GM18861 (cell line): Measurements from ENCODE around the gene CCDC127.
"Not testable (repeated sequence)": the region's sequence is repeated elsewhere in the genome, so short reads cannot be mapped to it uniquely, and the experiment has no call there.

ENCODE experiments used
- ATAC-seq: cut with Tn5 transposase; IDR thresholded peaks from one replicate; pipeline ENCODE4 v1.9.1; 2021; ENCODE audit not compliant: unreplicated experiment

The CCDC127 gene

GRCh38 chr5:217494-218456 is at the start of gene CCDC127, which contains the start of gene SDHA:
TSS of gene CCDC127 (minus strand) at chr5:218153. CDS start at chr5:216849, 1,304 bp downstream.
TSS of gene SDHA (plus strand) at chr5:218320. CDS start at chr5:218356, 36 bp downstream.
- ATAC-seq = peak; percentile 56

- no peak for ATAC-seq
These were observed 49.8 kb upstream of the CCDC127 start for GRCh38 chr5:267716-268115.

- ATAC-seq = not testable (repeated sequence)
These were observed 48.5 kb upstream of the CCDC127 start for GRCh38 chr5:266311-267026.

- no peak for ATAC-seq
These were observed 46.4 kb upstream of the CCDC127 start for GRCh38 chr5:264338-264737.

- ATAC-seq = not testable (repeated sequence)
These were observed 45.5 kb upstream of the CCDC127 start for GRCh38 chr5:263275-263974.

- ATAC-seq = no peak
These were observed 39.2 kb upstream of the CCDC127 start for GRCh38 chr5:257148-257547.

GRCh38 chr5:256347-256746 is 38.4 kb upstream of the CCDC127 start:
- ATAC-seq = not testable (repeated sequence)

- ATAC-seq = not testable (repeated sequence)
These were observed 37.2 kb upstream of the CCDC127 start for GRCh38 chr5:255116-255515.

- ATAC-seq = not testable (repeated sequence)
These were observed 36.4 kb upstream of the CCDC127 start for GRCh38 chr5:254322-254721.

- no peak for ATAC-seq
These were observed 34.6 kb upstream of the CCDC127 start for GRCh38 chr5:252546-252945.

GRCh38 chr5:251975-252374 is 34.0 kb upstream of the CCDC127 start:
- ATAC-seq = not testable (repeated sequence)

- not testable (repeated sequence) for ATAC-seq
These were observed 33.6 kb upstream of the CCDC127 start for GRCh38 chr5:251538-251937.

GRCh38 chr5:251016-251415 is 33.1 kb upstream of the CCDC127 start:
- not testable (repeated sequence) for ATAC-seq

- not testable (repeated sequence) for ATAC-seq
These were observed 32.4 kb upstream of the CCDC127 start for GRCh38 chr5:250396-250795.

GRCh38 chr5:245717-246116 is 27.8 kb upstream of the CCDC127 start:
- ATAC-seq = not testable (repeated sequence)

- not testable (repeated sequence) for ATAC-seq
These were observed 25.9 kb upstream of the CCDC127 start for GRCh38 chr5:243683-244367.

GRCh38 chr5:241045-241669 is 23.2 kb upstream of the CCDC127 start:
- ATAC-seq = not testable (repeated sequence)

GRCh38 chr5:240550-240949 is 22.6 kb upstream of the CCDC127 start:
- not testable (repeated sequence) for ATAC-seq

- not testable (repeated sequence) for ATAC-seq
These were observed 20.0 kb upstream of the CCDC127 start for GRCh38 chr5:237931-238330.

GRCh38 chr5:235527-235926 is 17.6 kb upstream of the CCDC127 start:
- not testable (repeated sequence) for ATAC-seq
